Chondrocyte (in vitro differentiated cells): ENCODE data around the gene CDC42BPB. TPM values are rescaled to one million over a fixed set of nuclear protein-coding genes. Genes with fewer than 3 reads are reported as not detected.
A peak's percentile ranks its signal among the peaks of the same experiment; 100 is the strongest.

Experiments used
- DNase-seq: peaks from one replicate; pipeline ENCODE4 v3.0.0; 2021; ENCODE audit warnings: mixed read lengths, low spot score
- H3K27ac Mint-ChIP-seq: one replicate; pipeline ENCODE4 v1.8.0; 2021; ENCODE audit warnings: mild to moderate bottlenecking, moderate library complexity, mixed read lengths; ENCODE audit not compliant: unreplicated experiment
- H3K27me3 Mint-ChIP-seq: 2 replicates; pipeline ENCODE4 v1.8.0; 2021; ENCODE audit warnings: low read depth, mixed read lengths
- H3K36me3 Mint-ChIP-seq: 2 replicates; pipeline ENCODE4 v1.8.0; 2021; ENCODE audit warnings: low read depth, mixed read lengths
- H3K4me1 Mint-ChIP-seq: 2 replicates; pipeline ENCODE4 v1.8.0; 2021; ENCODE audit warnings: low read depth, mild to moderate bottlenecking, mixed read lengths
- H3K4me3 Mint-ChIP-seq: one replicate; pipeline ENCODE4 v1.8.0; 2021; ENCODE audit warnings: mild to moderate bottlenecking, moderate library complexity, mixed read lengths; ENCODE audit not compliant: unreplicated experiment
- H3K9me3 Mint-ChIP-seq: 2 replicates; pipeline ENCODE4 v1.8.0; 2021; ENCODE audit warnings: low read depth, mixed read lengths
- CTCF ChIP-seq: fragments of 200-600 bp; sonication (generic); IDR thresholded peaks from 2 replicates; pipeline ENCODE4 v1.5.0; 2021; ENCODE audit warnings: antibody characterized with exemption, mild to moderate bottlenecking, moderate library complexity
- total RNA-seq: library from RNA; stranded (reverse); gene quantifications from 3 replicates; pipeline ENCODE4 v1.2.1, GENCODE V29; 2021

CDC42BPB gene
- total RNA-seq, 1 donor from 2014 or later = 106 TPM

- H3K4me3 Mint-ChIP-seq = no peak overlapping the region
- no peak for DNase-seq
- H3K27ac Mint-ChIP-seq = no peak overlapping the region
- H3K27me3 Mint-ChIP-seq = no peaks in the 10 kb centered on the region
- no peak for TF ChIP-seq CTCF
- H3K36me3 Mint-ChIP-seq = no peaks in the 10 kb centered on the region
- no peaks in the 10 kb centered on the region for H3K9me3 Mint-ChIP-seq
- peaks cover 15% of the 10 kb centered on the region for H3K4me1 Mint-ChIP-seq
These were observed 11.2 kb upstream of the CDC42BPB start for GRCh38 chr14:103068351-103069073.

GRCh38 chr14:103067231-103067954 is 10.0 kb upstream of the CDC42BPB start:
- Mint-ChIP-seq H3K27ac (peak overlapping the region; percentile 63), H3K4me3 (no peak overlapping the region)
- DNase-seq = no peak

GRCh38 chr14:103066399-103066798 is 9.1 kb upstream of the CDC42BPB start:
- TF ChIP-seq CTCF = no peak
- Mint-ChIP-seq H3K9me3 (no peaks in the 10 kb centered on the region), H3K4me1 (peaks cover 9% of the 10 kb centered on the region), H3K36me3 (no peaks in the 10 kb centered on the region), H3K27ac (no peak overlapping the region), H3K27me3 (no peaks in the 10 kb centered on the region), H3K4me3 (no peak overlapping the region)
- DNase-seq = no peak

More at GRCh38 chr14:103067231-103067954, 10.0 kb upstream of the CDC42BPB start:
- Mint-ChIP-seq H3K4me1 (peaks cover 9% of the 10 kb centered on the region), H3K27me3 (no peaks in the 10 kb centered on the region), H3K36me3 (no peaks in the 10 kb centered on the region), H3K9me3 (no peaks in the 10 kb centered on the region)
- no peak for TF ChIP-seq CTCF

GRCh38 chr14:103065861-103066260 is 8.5 kb upstream of the CDC42BPB start:
- TF ChIP-seq CTCF = no peak
- no peak for DNase-seq
- Mint-ChIP-seq H3K4me1 (peaks cover 9% of the 10 kb centered on the region), H3K27me3 (no peaks in the 10 kb centered on the region), H3K36me3 (no peaks in the 10 kb centered on the region), H3K4me3 (no peak overlapping the region), H3K27ac (no peak overlapping the region), H3K9me3 (no peaks in the 10 kb centered on the region)

- no peak for DNase-seq
- H3K4me3 Mint-ChIP-seq = no peak overlapping the region
- no peak for TF ChIP-seq CTCF
- no peak overlapping the region for H3K27ac Mint-ChIP-seq
- H3K36me3 Mint-ChIP-seq = peaks cover 2% of the 10 kb centered on the region
- no peaks in the 10 kb centered on the region for H3K27me3 Mint-ChIP-seq
- peaks cover 12% of the 10 kb centered on the region for H3K4me1 Mint-ChIP-seq
- no peaks in the 10 kb centered on the region for H3K9me3 Mint-ChIP-seq
These were observed 7.6 kb upstream of the CDC42BPB start for GRCh38 chr14:103064978-103065377.
